ENCODE measurements around the gene IGSF9B.

The IGSF9B gene

GRCh38 chr11:133887692-133888332 lies 69.0 kb downstream of the IGSF9B start:
- H3K4me1 Mint-ChIP-seq = no peaks in the 10 kb centered on the region
- TF ChIP-seq, protein P1, sequence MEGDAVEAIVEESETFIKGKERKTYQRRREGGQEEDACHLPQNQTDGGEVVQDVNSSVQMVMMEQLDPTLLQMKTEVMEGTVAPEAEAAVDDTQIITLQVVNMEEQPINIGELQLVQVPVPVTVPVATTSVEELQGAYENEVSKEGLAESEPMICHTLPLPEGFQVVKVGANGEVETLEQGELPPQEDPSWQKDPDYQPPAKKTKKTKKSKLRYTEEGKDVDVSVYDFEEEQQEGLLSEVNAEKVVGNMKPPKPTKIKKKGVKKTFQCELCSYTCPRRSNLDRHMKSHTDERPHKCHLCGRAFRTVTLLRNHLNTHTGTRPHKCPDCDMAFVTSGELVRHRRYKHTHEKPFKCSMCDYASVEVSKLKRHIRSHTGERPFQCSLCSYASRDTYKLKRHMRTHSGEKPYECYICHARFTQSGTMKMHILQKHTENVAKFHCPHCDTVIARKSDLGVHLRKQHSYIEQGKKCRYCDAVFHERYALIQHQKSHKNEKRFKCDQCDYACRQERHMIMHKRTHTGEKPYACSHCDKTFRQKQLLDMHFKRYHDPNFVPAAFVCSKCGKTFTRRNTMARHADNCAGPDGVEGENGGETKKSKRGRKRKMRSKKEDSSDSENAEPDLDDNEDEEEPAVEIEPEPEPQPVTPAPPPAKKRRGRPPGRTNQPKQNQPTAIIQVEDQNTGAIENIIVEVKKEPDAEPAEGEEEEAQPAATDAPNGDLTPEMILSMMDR (IDR thresholded peaks at IDR 0.05; ENCODE audit: unreplicated experiment in 3 of 3) = no peak
- peaks cover 7% of the 10 kb centered on the region for H3K27me3 Mint-ChIP-seq (ENCODE audit: low read depth)
- no peak overlapping the region for H3K27ac Mint-ChIP-seq
- H3K36me3 Mint-ChIP-seq (ENCODE audit: low read depth) = no peaks in the 10 kb centered on the region
- H3K4me3 Mint-ChIP-seq = no peak overlapping the region
- peaks cover 8% of the 10 kb centered on the region for H3K9me3 Mint-ChIP-seq

DNA sequence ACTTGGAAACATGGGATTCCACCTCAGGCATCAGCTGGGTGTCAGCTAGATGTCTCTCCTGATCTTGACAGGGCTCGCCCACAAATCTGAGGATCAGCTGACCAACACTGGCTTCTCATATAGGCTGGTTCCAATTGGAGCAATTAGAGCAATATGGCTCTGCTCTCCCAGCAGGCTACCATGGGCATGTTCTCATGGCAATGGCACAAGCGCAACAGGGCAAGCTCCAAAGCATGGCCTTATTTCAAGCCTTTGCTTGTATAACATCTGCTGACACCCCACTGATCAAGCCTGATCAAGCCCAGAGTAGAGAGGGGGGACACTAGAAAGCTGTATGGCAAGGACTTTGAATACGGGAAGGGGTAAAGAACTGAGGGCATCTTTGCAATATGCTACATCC lies 70.7 kb downstream of the IGSF9B start:
- Mint-ChIP-seq H3K36me3 (ENCODE audit: low read depth) (no peaks in the 10 kb centered on the region), H3K27ac (no peak overlapping the region), H3K27me3 (ENCODE audit: low read depth) (peaks cover 4% of the 10 kb centered on the region), H3K4me1 (no peaks in the 10 kb centered on the region), H3K9me3 (peaks cover 15% of the 10 kb centered on the region), H3K4me3 (no peak overlapping the region)
- TF ChIP-seq, protein P1 (IDR thresholded peaks at IDR 0.05; ENCODE audit: unreplicated experiment in 3 of 3) = no peak

- Mint-ChIP-seq H3K36me3 (ENCODE audit: low read depth) (no peaks in the 10 kb centered on the region), H3K27me3 (ENCODE audit: low read depth) (peaks cover 13% of the 10 kb centered on the region), H3K9me3 (peaks cover 3% of the 10 kb centered on the region), H3K27ac (no peak overlapping the region), H3K4me3 (no peak overlapping the region), H3K4me1 (peaks cover 7% of the 10 kb centered on the region)
- TF ChIP-seq, protein P1 (IDR thresholded peaks at IDR 0.05; ENCODE audit: unreplicated experiment in 3 of 3) = no peak
These were observed 84.6 kb downstream of the IGSF9B start for GRCh38 chr11:133872160-133872559.

GRCh38 chr11:133867456-133867855 lies 89.3 kb downstream of the IGSF9B start:
- H3K4me1 Mint-ChIP-seq = peaks cover 7% of the 10 kb centered on the region
- TF ChIP-seq, protein P1 (IDR thresholded peaks at IDR 0.05; ENCODE audit: unreplicated experiment in 3 of 3) = no peak
- no peaks in the 10 kb centered on the region for H3K9me3 Mint-ChIP-seq
- H3K36me3 Mint-ChIP-seq (ENCODE audit: low read depth) = no peaks in the 10 kb centered on the region
- H3K4me3 Mint-ChIP-seq = no peak overlapping the region
- H3K27me3 Mint-ChIP-seq (ENCODE audit: low read depth) = peaks cover 10% of the 10 kb centered on the region
- H3K27ac Mint-ChIP-seq = no peak overlapping the region

DNA sequence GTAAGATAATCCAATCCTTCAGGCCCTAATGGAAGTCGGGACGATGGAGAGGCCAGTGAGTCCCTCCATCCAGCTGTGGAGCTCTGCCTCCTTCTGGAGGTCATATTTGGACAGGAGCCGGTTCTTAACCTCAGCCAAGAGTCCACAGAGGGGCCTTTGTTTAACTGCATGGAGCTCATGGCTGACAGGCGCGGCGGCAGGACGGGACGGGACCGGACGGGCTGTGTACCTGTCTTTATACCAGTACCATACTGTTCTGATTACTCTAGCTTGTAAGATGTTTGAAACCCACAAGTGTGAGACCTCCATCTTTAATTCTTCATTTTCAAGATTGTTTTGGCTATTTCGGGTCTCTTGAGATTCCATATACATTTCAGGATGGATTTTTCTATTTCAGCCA lies 91.3 kb downstream of the IGSF9B start:
- H3K27me3 Mint-ChIP-seq (ENCODE audit: low read depth) = peaks cover 14% of the 10 kb centered on the region
- no peaks in the 10 kb centered on the region for H3K36me3 Mint-ChIP-seq (ENCODE audit: low read depth)
- H3K4me1 Mint-ChIP-seq = peaks cover 7% of the 10 kb centered on the region
- TF ChIP-seq, protein P1 (IDR thresholded peaks at IDR 0.05; ENCODE audit: unreplicated experiment in 3 of 3) = no peak
- H3K27ac Mint-ChIP-seq = no peak overlapping the region
- no peak overlapping the region for H3K4me3 Mint-ChIP-seq
- H3K9me3 Mint-ChIP-seq = no peaks in the 10 kb centered on the region

DNA sequence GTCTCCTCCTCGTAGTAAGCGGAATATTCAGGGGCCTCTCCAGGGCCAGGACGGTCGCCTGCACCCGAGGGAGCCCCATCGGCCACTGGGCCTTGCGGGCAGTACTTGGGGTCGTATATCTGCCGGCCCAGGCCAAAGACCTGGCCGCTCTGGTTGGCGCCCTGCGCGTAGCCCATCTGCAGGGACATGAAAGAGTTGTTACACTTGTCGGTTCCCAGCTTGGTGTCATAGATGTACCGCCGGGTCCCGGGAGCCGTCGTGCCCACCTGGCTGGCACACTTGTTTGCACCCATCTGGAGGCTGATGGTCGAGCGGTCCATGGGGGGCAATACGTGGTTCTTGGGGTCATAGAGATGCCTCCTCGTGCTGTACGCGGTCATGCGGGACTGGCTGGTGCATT lies 92.0 kb downstream of the IGSF9B start:
- Mint-ChIP-seq H3K4me3 (no peak overlapping the region), H3K36me3 (ENCODE audit: low read depth) (no peaks in the 10 kb centered on the region), H3K9me3 (no peaks in the 10 kb centered on the region), H3K27ac (no peak overlapping the region), H3K27me3 (ENCODE audit: low read depth) (peaks cover 21% of the 10 kb centered on the region), H3K4me1 (peaks cover 7% of the 10 kb centered on the region)
- TF ChIP-seq, protein P1 (IDR thresholded peaks at IDR 0.05; ENCODE audit: unreplicated experiment in 3 of 3) = no peak
